HepG2 (cell line): ENCODE measurements around the gene ELOVL2. TPM values are rescaled to one million over a fixed set of nuclear protein-coding genes. Genes with fewer than 3 reads are reported as not detected.

Experiments
- NBN ChIP-seq: fragments of 450-650 bp; conservative IDR thresholded peaks from 2 replicates; pipeline ENCODE4 v1.6.1; 2017
- PRMT3 ChIP-seq: sonication (generic); formaldehyde crosslinking; IDR thresholded peaks from 2 replicates; pipeline ENCODE4 v1.8.1; 2022; ENCODE audit warnings: low read depth, mild to moderate bottlenecking, moderate library complexity, missing genetic modification reagents, borderline replicate concordance
- SMARCE1 ChIP-seq: fragments of 450-650 bp; IDR thresholded peaks from 2 replicates; pipeline ENCODE4 v1.6.1; 2017; ENCODE audit warnings: borderline replicate concordance
- XBP1 ChIP-seq: sonication (generic); formaldehyde crosslinking; IDR thresholded peaks from 2 replicates; pipeline ENCODE4 v1.5.0; 2020; ENCODE audit warnings: missing genetic modification reagents
- XRCC5 ChIP-seq: fragments of 200-400 bp; formaldehyde crosslinking; optimal IDR thresholded peaks from 2 replicates; pipeline ENCODE3; 2017; ENCODE audit warnings: mild to moderate bottlenecking, low read length
- YEATS2 ChIP-seq: sonication (generic); formaldehyde crosslinking; IDR thresholded peaks from 2 replicates; pipeline ENCODE4 v1.4.0; 2020; ENCODE audit warnings: missing genetic modification reagents, borderline replicate concordance
- YY1 ChIP-seq: IDR thresholded peaks from 2 replicates; pipeline ENCODE4 v1.6.1; 2011; ENCODE audit warnings: low read length, low read depth, moderate library complexity, mild to moderate bottlenecking; ENCODE audit not compliant: insufficient read depth, insufficient replicate concordance
- ZBTB44 ChIP-seq: sonication (generic); formaldehyde crosslinking; IDR thresholded peaks from 2 replicates; pipeline ENCODE4 v1.4.0; 2020; ENCODE audit warnings: missing genetic modification reagents
- ZBTB46 ChIP-seq: sonication (generic); formaldehyde crosslinking; IDR thresholded peaks from 2 replicates; pipeline ENCODE4 v1.4.0; 2020; ENCODE audit warnings: mild to moderate bottlenecking, missing genetic modification reagents, borderline replicate concordance
- ZBTB8A ChIP-seq: sonication (generic); formaldehyde crosslinking; IDR thresholded peaks from 2 replicates; pipeline ENCODE4 v1.4.0; 2020; ENCODE audit warnings: mild to moderate bottlenecking, low read depth, missing genetic modification reagents, borderline replicate concordance
- ZC3H13 ChIP-seq: sonication (generic); formaldehyde crosslinking; IDR thresholded peaks from 2 replicates; pipeline ENCODE4 v1.8.1; 2023; ENCODE audit warnings: mild to moderate bottlenecking, missing genetic modification reagents, moderate library complexity
- ZHX1 ChIP-seq: sonication (generic); formaldehyde crosslinking; IDR thresholded peaks from 2 replicates; pipeline ENCODE4 v1.8.1; 2022; ENCODE audit warnings: low read depth, mild to moderate bottlenecking, missing genetic modification reagents
- ZKSCAN5 ChIP-seq: sonication (generic); formaldehyde crosslinking; IDR thresholded peaks from 2 replicates; pipeline ENCODE4 v1.5.1; 2020; ENCODE audit warnings: mild to moderate bottlenecking, missing genetic modification reagents
- ZNF274 ChIP-seq: sonication (generic); formaldehyde crosslinking; IDR thresholded peaks from 2 replicates; pipeline ENCODE4 v1.5.1; 2020; ENCODE audit warnings: mild to moderate bottlenecking, missing genetic modification reagents
- ZNF276 ChIP-seq: sonication (generic); formaldehyde crosslinking; IDR thresholded peaks from 2 replicates; pipeline ENCODE4 v1.4.0; 2020; ENCODE audit warnings: mild to moderate bottlenecking, low read depth, missing genetic modification reagents
- ZNF513 ChIP-seq: sonication (generic); formaldehyde crosslinking; conservative IDR thresholded peaks from 2 replicates; pipeline ENCODE4 v1.5.0; 2020; ENCODE audit warnings: missing genetic modification reagents
- ZNF563 ChIP-seq: sonication (generic); formaldehyde crosslinking; IDR thresholded peaks from 2 replicates; pipeline ENCODE4 v1.8.0; 2022; ENCODE audit warnings: mild to moderate bottlenecking, moderate library complexity, missing genetic modification reagents
- ZNF619 ChIP-seq: sonication (generic); formaldehyde crosslinking; IDR thresholded peaks from 2 replicates; pipeline ENCODE4 v1.4.0; 2020; ENCODE audit warnings: mild to moderate bottlenecking, missing genetic modification reagents
- polyA plus RNA-seq, 8 experiments: library from polyadenylated mRNA; depleted of rRNA in 3 of 8; stranded (reverse) in 7 of 8; unstranded in 1 of 8; fragments of >200 nt; fragmentation: Illumina TruSeq in 4 of 8; extraction: Trizol in 4 of 8; gene quantifications; 2 replicates each; pipeline versions ENCODE4 v1.2.1 to v1.2.3, GENCODE V29; 2011 to 2016; ENCODE audit warnings: low read depth in 4 of 8, missing spikeins in 1 of 8, mixed read lengths in 1 of 8; ENCODE audit not compliant: insufficient read depth in 1 of 8
- total RNA-seq, 5 experiments: library from RNA; depleted of rRNA; stranded (reverse); fragments of >200 nt; fragmentation: Illumina TruSeq; extraction: Trizol; gene quantifications; 2 replicates each; pipeline ENCODE4 v1.2.3, GENCODE V29; 2016; ENCODE audit warnings: low read depth in 1 of 5

Gene ELOVL2
- total and polyA plus RNA-seq, 2 of the 13 experiments (the other 11 are each of a cell fraction or from before 2014, with no cell fraction given), result 43.6 to 65.4 TPM

- TF ChIP-seq ZNF513, result no peak
- no peak for TF ChIP-seq ZKSCAN5 (CRISPR knock-in tag)
- no peak for TF ChIP-seq ZBTB8A
- TF ChIP-seq YY1, result no peak
- no peak for TF ChIP-seq XBP1 (CRISPR knock-in tag)
- TF ChIP-seq ZHX1 (CRISPR knock-in tag), result no peak
- no peak for TF ChIP-seq PRMT3 (CRISPR knock-in tag)
- TF ChIP-seq SMARCE1, result no peak
- no peak for TF ChIP-seq ZNF276 (CRISPR knock-in tag)
- no peak for TF ChIP-seq ZNF619 (CRISPR knock-in tag)
- no peak for TF ChIP-seq ZNF563 (CRISPR knock-in tag)
- TF ChIP-seq YEATS2 (CRISPR knock-in tag), result no peak
- TF ChIP-seq NBN, result no peak
- no peak for TF ChIP-seq ZBTB46 (CRISPR knock-in tag)
- TF ChIP-seq ZBTB44 (CRISPR knock-in tag), result no peak
- no peak for TF ChIP-seq ZC3H13 (CRISPR knock-in tag)
- no peak for TF ChIP-seq XRCC5
- TF ChIP-seq ZNF274 (CRISPR knock-in tag), result no peak
Measured at GRCh38 chr6:11055127-11055627, 11.1 kb upstream of the ELOVL2 start (continued).
